Vagina (tissue), 2 donors: ENCODE results near the gene PHLDB2.

Experiments
- CTCF ChIP-seq, 3 experiments: fragments of 450-650 bp in 2 of 3; fragments of 200-600 bp in 1 of 3; sonication (generic) in 1 of 3; IDR thresholded peaks; one replicate each; pipeline ENCODE4 v1.5.1; 2017 to 2019; ENCODE audit warnings: antibody characterized with exemption in 3 of 3, mild to moderate bottlenecking in 2 of 3, moderate library complexity in 2 of 3
- POLR2A ChIP-seq, 2 donors: fragments of 450-650 bp; IDR thresholded peaks; one replicate each; pipeline ENCODE4 v1.6.1; 2017; ENCODE audit warnings: antibody characterized with exemption in 2 of 2, mild to moderate bottlenecking in 2 of 2, moderate library complexity in 2 of 2

- TF ChIP-seq POLR2A (IDR thresholded peaks at IDR 0.05) (no peak), CTCF (IDR thresholded peaks at IDR 0.05) (no peak)
Measured at GRCh38 chr3:111827871-111828270, 31.2 kb upstream of the PHLDB2 start.
